ENCODE measurements around the gene RNH1. TPM values are rescaled to one million over a fixed set of nuclear protein-coding genes. Genes with fewer than 3 reads are reported as not detected.

Gene RNH1
- total RNA-seq, 1 experiment from 2014 or later, result 60.0 TPM

GRCh38 chr11:465896-466530 lies 41.0 kb downstream of the RNH1 start:
- no peak overlapping the region for H2BK20ac ChIP-seq (ENCODE audit: low read depth, low read length, poor library complexity, severe bottlenecking)
- no peak overlapping the region for H3K18ac ChIP-seq (ENCODE audit: insufficient read length, low read depth, low read length)
- H3K4me1 ChIP-seq (ENCODE audit: insufficient read depth, low read length), result peaks cover 5% of the 10 kb centered on the region; the same call in 1 of the 2 replicates
- no peak for DNase-seq
- no peaks in the 10 kb centered on the region for H3K79me1 ChIP-seq (ENCODE audit: insufficient read depth, low read depth, low read length, poor library complexity, severe bottlenecking)
- H4K8ac ChIP-seq (replicated peaks; ENCODE audit: insufficient read length, low read depth, low read length), result no peak overlapping the region
- no peak overlapping the region for H4K91ac ChIP-seq (ENCODE audit: insufficient read length, low read depth, low read length)
- no peak overlapping the region for H2BK5ac ChIP-seq (ENCODE audit: insufficient read length, low read length)
- H3K4me2 ChIP-seq (ENCODE audit: insufficient read depth, insufficient read length, low read length), result no peak overlapping the region
- H3K23ac ChIP-seq (ENCODE audit: insufficient read length, low read depth, low read length), result no peak overlapping the region
- H2AFZ ChIP-seq (ENCODE audit: low read length), result no peak overlapping the region
- no CpG with 5 or more reads among the region's 9 CpGs for WGBS (ENCODE audit: extremely low coverage, insufficient read length, low lambda C conversion rate)
- no peaks in the 10 kb centered on the region for H3K9me3 Mint-ChIP-seq
- H3K4ac ChIP-seq (ENCODE audit: low read depth, low read length), result no peak overlapping the region
- TF ChIP-seq, protein P1, sequence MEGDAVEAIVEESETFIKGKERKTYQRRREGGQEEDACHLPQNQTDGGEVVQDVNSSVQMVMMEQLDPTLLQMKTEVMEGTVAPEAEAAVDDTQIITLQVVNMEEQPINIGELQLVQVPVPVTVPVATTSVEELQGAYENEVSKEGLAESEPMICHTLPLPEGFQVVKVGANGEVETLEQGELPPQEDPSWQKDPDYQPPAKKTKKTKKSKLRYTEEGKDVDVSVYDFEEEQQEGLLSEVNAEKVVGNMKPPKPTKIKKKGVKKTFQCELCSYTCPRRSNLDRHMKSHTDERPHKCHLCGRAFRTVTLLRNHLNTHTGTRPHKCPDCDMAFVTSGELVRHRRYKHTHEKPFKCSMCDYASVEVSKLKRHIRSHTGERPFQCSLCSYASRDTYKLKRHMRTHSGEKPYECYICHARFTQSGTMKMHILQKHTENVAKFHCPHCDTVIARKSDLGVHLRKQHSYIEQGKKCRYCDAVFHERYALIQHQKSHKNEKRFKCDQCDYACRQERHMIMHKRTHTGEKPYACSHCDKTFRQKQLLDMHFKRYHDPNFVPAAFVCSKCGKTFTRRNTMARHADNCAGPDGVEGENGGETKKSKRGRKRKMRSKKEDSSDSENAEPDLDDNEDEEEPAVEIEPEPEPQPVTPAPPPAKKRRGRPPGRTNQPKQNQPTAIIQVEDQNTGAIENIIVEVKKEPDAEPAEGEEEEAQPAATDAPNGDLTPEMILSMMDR (conservative IDR thresholded peaks at IDR 0.05), result no peak
- no peak overlapping the region for H3T11ph ChIP-seq (ENCODE audit: low read length)
- H3K4me1 Mint-ChIP-seq, result peaks cover 25 to 33% of the 10 kb centered on the region in 2 experiments
- no peaks in the 10 kb centered on the region for H3K23me2 ChIP-seq (ENCODE audit: insufficient read length, low read depth, low read length, poor library complexity, severe bottlenecking)
- no peaks in the 10 kb centered on the region for H3K9me3 ChIP-seq (ENCODE audit: control insufficient read depth, low read depth, low read length)
- H2AK5ac ChIP-seq (ENCODE audit: insufficient read length, low read length), result no peak overlapping the region
- H3K9ac ChIP-seq (ENCODE audit: extremely low read depth, insufficient read length, low read length), result no peak overlapping the region
- H2BK120ac ChIP-seq (ENCODE audit: low read depth, low read length, poor library complexity, severe bottlenecking), result no peak overlapping the region
- peak overlapping the region in 2 of 3 experiments; percentile 88 to 91; a peak in 4 of 7 replicates for H3K27ac Mint-ChIP-seq
- no peak overlapping the region for H3K14ac ChIP-seq (ENCODE audit: insufficient read depth, low read length)
- H3K4me3 Mint-ChIP-seq, result no peak overlapping the region
- H3K27me3 Mint-ChIP-seq (ENCODE audit: low read depth), result no peaks in the 10 kb centered on the region
- peaks cover 11 to 29% (median 28%) of the 10 kb centered on the region in 3 experiments for H3K36me3 Mint-ChIP-seq (ENCODE audit: insufficient read depth in 1 of 3, low read depth in 3 of 3)
- no peak overlapping the region for H2BK12ac ChIP-seq (ENCODE audit: insufficient read length, low read depth, low read length)
- no peak overlapping the region for H3K27ac ChIP-seq (ENCODE audit: insufficient read length, low read depth, low read length)
- H4K5ac ChIP-seq (ENCODE audit: insufficient read length, low read depth, low read length), result no peak overlapping the region
- H3K27me3 ChIP-seq (ENCODE audit: insufficient read depth, low read length), result no peaks in the 10 kb centered on the region
- no peaks in the 10 kb centered on the region for H4K20me1 ChIP-seq (ENCODE audit: control insufficient read depth, insufficient read depth, insufficient read length)
- H3K79me2 ChIP-seq (ENCODE audit: insufficient read depth, low read length), result no peaks in the 10 kb centered on the region
- H3K56ac ChIP-seq (ENCODE audit: insufficient read length, low read depth, low read length), result no peak overlapping the region
- H2BK15ac ChIP-seq (ENCODE audit: low read depth, low read length), result no peak overlapping the region
